Suppressor macrophage treated with lipopolysaccharide for 4 hours (primary cell): ENCODE measurements around the gene TRIM28.
"Not testable (repeated sequence)": the region's sequence is repeated elsewhere in the genome, so short reads cannot be mapped to it uniquely, and the experiment has no call there.

Experiments used
- DNase-seq: peaks from one replicate; pipeline ENCODE4 v3.0.0-alpha.2; 2020

TRIM28 gene

GRCh38 chr19:58519355-58520256 is 24.3 kb upstream of the TRIM28 start, which contains the start of gene ZBTB45:
Gene ZBTB45 (minus strand): TSS chr19:58519810. CDS start chr19:58517673, 2,137 bp downstream.
- DNase-seq, result peak; percentile 94

DNA sequence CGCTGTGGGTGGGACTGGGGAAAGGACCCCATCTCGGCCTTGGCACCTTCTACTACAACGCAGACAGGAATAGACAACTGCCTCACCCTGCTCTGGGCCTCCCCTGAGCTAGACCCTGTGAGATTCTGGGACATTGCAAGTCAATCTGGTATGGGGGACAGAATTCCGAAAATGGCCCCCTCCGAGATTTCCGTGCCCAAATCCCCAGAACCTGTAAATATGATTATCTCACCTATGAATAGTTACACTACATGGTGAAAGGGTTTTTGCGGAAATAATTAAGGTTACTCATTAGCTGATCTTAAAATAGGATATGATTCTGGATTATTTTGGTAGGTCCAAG is 23.6 kb upstream of the TRIM28 start:
- no peak for DNase-seq

DNA sequence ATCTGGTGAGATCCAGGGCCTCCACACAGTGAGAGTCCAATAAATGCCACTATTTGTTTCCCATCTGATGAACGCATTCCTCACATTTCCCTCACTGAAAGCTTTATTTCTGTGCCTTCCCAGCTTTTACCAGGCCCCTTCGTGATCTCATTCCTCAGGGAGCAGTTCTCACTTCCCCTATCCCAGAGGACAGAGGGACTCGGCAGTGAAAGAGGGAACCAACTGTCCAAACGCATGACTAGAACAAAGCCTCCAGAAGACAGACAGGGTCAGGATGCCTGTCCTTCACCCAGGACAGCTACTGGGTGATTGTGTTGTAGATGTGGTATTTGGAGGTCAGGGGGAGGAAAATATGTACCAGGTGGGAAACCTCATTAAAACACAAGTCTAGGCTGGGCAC is 22.2 kb upstream of the TRIM28 start:
- DNase-seq, result peak; percentile 31

GRCh38 chr19:58522709-58523108 is 21.2 kb upstream of the TRIM28 start:
- no peak for DNase-seq

DNA sequence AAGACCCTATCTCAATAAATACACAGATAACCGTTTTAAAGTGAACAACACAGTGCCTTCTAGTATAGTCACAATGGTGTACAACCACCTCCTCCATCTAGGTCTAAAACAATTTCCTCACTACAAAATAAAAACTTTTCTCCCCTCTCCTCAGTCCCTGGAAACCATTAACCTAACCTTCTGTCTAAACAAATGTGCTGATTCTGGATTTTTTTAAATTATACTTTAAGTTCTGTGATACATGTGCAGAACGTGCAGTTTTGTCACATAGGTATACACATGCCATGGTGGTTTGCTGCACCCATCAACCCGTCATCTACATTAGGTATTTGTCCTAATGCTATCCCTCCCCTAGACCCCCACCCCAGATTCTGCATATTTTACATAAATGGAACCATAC is 14.5 kb upstream of the TRIM28 start:
- no peak for DNase-seq

DNA sequence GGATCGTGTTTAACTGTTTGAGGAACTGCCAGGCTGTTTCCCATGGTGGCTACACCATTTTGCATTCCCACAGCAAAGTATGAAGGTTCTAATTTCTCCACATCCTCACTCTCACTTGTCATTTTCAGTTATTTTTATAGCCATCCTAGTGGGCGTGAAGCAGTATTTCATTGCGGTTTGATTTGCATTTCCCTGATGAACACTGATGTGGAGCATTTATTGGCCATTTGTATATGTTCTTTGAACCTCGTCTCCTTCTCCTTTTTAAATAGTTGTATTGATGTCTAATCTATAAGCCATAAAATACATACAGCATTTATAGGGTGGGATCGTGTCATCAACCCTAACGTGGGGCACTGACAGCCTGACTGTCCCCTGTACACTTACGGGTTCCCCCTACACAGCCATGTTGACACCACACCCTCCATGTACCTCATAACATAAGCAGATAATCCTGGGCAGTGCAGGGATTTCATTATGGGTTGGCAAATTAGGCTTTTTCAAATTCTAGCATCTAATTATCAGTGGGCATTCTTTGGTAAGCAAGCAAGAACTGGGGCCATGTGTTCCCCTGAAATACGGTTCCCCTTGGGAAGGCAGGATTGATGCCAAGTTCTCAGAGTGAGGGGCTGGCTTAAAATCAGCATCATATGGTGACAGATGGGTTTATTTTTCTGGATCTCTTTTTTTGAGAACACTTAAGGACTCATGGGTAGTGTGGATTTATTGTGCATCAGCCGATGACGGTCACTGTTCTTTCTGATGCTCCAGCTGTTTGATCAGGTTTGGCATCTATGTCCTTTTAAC is 12.6 kb upstream of the TRIM28 start:
- no peak for DNase-seq

GRCh38 chr19:58535857-58536256 is 8.0 kb upstream of the TRIM28 start:
- no peak for DNase-seq

- DNase-seq, result no peak
Measured at GRCh38 chr19:58536852-58537798, 6.7 kb upstream of the TRIM28 start.

DNA sequence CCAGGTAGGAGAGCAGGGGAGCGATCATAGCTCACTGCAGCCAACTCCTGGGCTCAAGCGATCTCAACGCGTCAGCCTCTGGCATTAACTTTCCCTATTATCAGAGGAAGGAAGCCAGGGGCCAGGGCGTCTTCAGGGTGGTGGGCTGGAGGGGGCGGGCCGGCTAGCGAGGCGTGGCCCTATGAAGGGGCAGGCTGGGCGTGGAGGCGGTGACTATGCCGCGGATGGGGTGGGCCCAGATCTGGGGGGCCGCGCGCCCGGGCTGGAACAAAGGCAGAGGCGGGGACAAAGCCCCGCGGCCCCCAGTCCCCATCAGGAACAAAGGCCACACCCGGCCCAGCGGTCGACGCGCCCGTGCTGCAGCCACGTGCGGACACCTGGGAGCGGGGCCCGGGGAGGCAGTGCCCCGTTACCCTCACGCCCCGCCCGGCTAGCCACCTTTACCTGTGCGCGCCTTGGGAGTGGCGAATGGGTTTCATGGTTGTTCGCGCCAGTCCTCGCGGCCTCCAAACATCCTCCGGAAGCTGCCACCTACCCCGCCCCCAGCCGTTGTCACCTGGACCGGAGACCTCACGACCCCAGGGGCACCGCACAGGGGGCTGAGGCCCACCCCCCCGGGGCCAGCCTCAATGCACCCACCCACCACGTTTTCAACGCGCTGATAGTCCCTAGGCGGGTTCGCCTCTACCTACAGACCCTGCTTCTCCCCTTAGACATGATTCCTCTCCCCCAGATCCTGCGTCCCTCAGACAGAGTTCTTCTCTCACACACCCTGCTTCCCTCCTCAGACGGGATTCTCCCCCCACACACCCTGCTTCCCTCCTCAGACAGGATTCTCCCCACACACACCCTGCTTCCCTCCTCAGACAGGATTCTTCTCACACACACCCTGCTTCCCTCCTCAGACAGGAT is 5.4 kb upstream of the TRIM28 start:
- DNase-seq, result no peak

DNA sequence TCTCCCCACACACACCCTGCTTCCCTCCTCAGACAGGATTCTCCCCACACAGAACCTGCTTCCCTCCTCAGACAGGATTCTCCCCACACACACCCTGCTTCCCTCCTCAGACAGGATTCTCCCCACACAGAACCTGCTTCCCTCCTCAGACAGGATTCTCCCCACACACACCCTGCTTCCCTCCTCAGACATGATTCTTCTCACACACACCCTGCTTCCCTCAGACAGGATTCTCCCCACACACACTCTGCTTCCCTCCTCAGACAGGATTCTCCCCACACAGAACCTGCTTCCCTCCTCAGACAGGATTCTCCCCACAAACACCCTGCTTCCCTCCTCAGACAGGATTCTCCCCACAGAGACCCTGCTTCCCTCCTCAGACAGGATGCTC is 4.7 kb upstream of the TRIM28 start:
- DNase-seq, result not testable (repeated sequence)

DNA sequence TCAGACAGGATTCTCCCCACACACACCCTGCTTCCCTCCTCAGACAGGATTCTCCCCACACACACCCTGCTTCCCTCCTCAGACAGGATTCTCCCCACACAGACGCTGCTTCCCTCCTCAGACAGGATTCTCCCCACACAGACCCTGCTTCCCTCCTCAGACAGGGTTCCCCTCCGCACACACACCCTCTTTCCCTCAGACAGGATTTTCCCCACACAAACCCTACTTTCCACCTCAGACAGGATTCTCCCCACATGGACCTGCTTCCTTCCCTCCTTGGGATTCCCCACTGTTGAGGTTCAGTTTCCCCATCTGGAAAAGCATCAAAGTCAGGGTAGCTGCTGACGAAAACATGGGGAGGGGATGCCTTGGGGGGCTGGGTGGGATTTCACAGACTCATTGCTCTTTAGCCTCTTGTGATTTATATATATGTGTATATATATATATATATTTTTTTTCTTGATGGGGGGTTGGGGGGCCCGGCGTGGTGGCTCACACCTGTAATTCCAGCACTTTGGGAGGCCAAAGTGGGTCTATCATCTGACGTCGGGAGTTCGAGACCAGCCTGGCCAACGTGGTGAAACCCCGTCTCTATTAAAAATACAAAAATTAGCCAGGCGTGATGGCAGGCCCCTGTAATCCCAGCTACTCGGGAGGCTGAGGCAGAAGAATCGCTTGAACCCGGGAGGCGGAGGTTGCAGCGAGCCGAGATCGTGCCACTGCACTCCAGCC is 1.1 kb upstream of the TRIM28 start:
- DNase-seq, result not testable (repeated sequence)

DNA sequence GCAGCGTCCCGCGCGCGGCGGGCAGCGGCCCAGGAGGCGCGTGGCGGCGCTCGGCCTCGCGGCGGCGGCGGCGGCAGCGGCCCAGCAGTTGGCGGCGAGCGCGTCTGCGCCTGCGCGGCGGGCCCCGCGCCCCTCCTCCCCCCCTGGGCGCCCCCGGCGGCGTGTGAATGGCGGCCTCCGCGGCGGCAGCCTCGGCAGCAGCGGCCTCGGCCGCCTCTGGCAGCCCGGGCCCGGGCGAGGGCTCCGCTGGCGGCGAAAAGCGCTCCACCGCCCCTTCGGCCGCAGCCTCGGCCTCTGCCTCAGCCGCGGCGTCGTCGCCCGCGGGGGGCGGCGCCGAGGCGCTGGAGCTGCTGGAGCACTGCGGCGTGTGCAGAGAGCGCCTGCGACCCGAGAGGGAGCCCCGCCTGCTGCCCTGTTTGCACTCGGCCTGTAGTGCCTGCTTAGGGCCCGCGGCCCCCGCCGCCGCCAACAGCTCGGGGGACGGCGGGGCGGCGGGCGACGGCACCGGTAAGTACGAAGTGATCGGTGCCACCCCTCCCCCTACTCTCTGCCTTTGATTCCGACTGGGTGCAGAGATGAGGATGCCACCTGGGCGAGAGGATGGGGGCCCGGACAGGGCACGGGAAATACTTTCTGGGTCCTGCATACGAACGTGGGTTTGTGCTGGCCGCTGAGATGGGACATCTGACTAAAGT is 874 bp downstream of the TRIM28 start:
- peak; percentile 86 for DNase-seq

DNA sequence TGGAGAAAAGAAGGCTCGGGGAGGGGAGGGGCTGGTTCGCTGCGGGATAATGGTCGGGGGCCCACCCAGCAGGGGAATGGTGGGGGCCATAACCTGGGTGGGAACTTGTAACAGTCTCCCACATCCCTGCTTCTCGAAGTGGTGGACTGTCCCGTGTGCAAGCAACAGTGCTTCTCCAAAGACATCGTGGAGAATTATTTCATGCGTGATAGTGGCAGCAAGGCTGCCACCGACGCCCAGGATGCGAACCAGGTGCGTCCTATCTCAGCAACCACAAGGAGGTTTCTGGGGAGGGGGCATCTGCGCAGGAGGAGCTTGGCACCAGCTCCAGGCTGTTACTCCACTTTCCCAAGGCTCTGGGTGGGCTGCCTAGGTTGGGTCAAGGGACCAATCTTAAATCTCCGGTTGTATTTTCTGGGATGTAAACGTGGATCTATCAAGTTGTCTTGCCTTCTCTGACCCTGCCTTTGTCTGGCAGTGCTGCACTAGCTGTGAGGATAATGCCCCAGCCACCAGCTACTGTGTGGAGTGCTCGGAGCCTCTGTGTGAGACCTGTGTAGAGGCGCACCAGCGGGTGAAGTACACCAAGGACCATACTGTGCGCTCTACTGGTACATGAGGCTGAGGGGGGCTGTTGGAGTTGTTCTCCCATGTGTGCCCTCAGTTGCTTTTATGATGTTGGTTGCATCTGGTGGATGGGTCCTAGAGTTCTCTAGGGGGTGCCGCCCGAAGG is 1.6 kb downstream of the TRIM28 start:
- DNase-seq, result no peak

DNA sequence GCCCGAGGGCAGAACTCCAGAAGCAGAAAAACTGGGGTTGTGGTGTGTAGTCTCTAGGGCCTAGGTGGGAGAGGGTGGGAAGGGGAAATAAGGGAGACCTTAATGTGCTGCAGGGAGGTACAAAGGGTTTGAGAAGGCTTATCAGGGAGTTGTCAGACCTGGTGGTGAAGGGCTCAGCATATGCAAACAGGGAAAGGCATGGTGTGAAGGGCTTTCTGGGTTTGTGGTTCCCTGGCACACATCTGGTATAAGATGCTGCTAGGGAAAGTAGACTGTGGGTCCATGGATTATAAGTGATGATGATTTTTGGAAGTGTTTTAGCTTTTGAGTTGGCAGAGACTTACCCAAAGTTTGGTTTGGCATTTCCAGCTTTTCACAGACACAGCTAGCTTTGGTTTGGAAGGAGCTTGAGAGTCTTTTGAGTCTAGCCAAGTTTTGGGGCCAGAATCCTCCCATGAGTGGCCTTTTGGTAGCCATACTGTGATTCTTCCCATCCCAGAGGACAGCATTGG is 2.2 kb downstream of the TRIM28 start:
- no peak for DNase-seq

- DNase-seq, result no peak
Measured at GRCh38 chr19:58547323-58548312, 3.8 kb downstream of the TRIM28 start.

DNA sequence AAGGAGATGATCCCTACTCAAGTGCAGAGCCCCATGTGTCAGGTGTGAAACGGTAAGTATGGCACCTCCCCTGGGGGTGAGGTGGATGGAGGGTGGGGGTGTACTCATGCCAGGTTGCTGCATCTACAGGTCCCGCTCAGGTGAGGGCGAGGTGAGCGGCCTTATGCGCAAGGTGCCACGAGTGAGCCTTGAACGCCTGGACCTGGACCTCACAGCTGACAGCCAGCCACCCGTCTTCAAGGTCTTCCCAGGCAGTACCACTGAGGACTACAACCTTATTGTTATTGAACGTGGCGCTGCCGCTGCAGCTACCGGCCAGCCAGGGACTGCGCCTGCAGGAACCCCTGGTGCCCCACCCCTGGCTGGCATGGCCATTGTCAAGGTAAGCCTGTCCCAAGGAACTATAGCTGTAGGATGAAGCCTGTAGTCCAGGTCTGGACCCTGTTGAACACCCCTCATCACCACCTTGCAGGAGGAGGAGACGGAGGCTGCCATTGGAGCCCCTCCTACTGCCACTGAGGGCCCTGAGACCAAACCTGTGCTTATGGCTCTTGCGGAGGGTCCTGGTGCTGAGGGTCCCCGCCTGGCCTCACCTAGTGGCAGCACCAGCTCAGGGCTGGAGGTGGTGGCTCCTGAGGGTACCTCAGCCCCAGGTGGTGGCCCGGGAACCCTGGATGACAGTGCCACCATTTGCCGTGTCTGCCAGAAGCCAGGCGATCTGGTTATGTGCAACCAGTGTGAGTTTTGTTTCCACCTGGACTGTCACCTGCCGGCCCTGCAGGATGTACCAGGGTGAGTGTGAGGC is 5.2 kb downstream of the TRIM28 start:
- no peak for DNase-seq

DNA sequence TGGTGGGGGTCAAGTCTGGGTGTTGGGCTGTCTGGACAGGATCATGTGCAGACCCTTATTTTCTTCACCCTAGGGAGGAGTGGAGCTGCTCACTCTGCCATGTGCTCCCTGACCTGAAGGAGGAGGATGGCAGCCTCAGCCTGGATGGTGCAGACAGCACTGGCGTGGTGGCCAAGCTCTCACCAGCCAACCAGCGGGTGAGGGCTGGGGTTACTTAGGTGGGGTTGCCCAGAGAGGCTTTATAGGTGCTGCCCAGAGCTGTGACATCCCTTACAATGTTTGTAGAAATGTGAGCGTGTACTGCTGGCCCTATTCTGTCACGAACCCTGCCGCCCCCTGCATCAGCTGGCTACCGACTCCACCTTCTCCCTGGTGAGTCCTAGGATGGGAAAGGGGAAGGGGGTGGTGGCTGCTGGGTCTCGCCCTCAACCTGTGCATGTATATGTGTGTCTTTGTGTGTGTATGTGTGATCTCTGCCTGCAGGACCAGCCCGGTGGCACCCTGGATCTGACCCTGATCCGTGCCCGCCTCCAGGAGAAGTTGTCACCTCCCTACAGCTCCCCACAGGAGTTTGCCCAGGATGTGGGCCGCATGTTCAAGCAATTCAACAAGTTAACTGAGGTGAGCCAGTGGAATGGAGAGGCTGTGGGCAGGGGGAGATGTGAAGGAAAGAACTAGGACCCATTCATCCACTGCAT is 5.9 kb downstream of the TRIM28 start:
- no peak for DNase-seq
